ENCODE data around the gene TTLL13. TPM values are rescaled to one million over a fixed set of nuclear protein-coding genes. Genes with fewer than 3 reads are reported as not detected.
A peak's percentile ranks its signal among the peaks of the same experiment; 100 is the strongest.
"Not testable (repeated sequence)": the region's sequence is repeated elsewhere in the genome, so short reads cannot be mapped to it uniquely, and the experiment has no call there.

The TTLL13 gene
- total and polyA plus RNA-seq, 9 donors: 0.04 to 0.33 (median 0.13) TPM; not detected in 4

GRCh38 chr15:90300541-90300940 is 51.2 kb downstream of the TTLL13 start:
- Histone ChIP-seq H3K27ac (no peak overlapping the region), H3K4me3 (no peak overlapping the region), H3K36me3 (no peaks in the 10 kb centered on the region), H3K27me3 (no peaks in the 10 kb centered on the region), H3K4me1 (ENCODE audit: insufficient read depth) (no peaks in the 10 kb centered on the region), H3K9me3 (no peaks in the 10 kb centered on the region)
- DNase-seq: no peak
- intact Hi-C loops (cut with DNase I): no loop called here
- no peak for TF ChIP-seq POLR2A (IDR thresholded peaks at IDR 0.05)
- no peak for TF ChIP-seq CTCF (IDR thresholded peaks at IDR 0.05)
- TF ChIP-seq EP300 (IDR thresholded peaks at IDR 0.05): no peak
- 75 to 80% (median 77%) methylated on average over 9 of the region's 9 CpGs for WGBS, 3 donors

GRCh38 chr15:90300988-90301706 is 51.8 kb downstream of the TTLL13 start:
- H3K4me3 ChIP-seq: no peak overlapping the region
- 64 to 73% (median 64%) methylated on average over 21 of the region's 21 CpGs for WGBS, 3 donors
- H3K9me3 ChIP-seq: no peaks in the 10 kb centered on the region
- intact Hi-C loops (cut with DNase I): no loop called here
- peak in 2 of 3 donors; percentile 17 to 37 for TF ChIP-seq CTCF (IDR thresholded peaks at IDR 0.05)
- TF ChIP-seq EP300 (IDR thresholded peaks at IDR 0.05): no peak
- no peaks in the 10 kb centered on the region for H3K27me3 ChIP-seq
- DNase-seq: peak; percentile 33 to 61 (median 54)
- no peak overlapping the region for H3K27ac ChIP-seq
- no peaks in the 10 kb centered on the region for H3K36me3 ChIP-seq
- H3K4me1 ChIP-seq (ENCODE audit: insufficient read depth): no peaks in the 10 kb centered on the region

GRCh38 chr15:90301707-90302300 is 52.4 kb downstream of the TTLL13 start:
- Histone ChIP-seq H3K4me1 (ENCODE audit: insufficient read depth) (no peaks in the 10 kb centered on the region), H3K36me3 (no peaks in the 10 kb centered on the region), H3K27ac (no peak overlapping the region), H3K27me3 (no peaks in the 10 kb centered on the region), H3K4me3 (no peak overlapping the region), H3K9me3 (no peaks in the 10 kb centered on the region)
- WGBS, 3 donors: 72 to 82% (median 78%) methylated on average over 8 of the region's 8 CpGs
- no peak for DNase-seq
- TF ChIP-seq CTCF (IDR thresholded peaks at IDR 0.05): no peak
- TF ChIP-seq POLR2A (IDR thresholded peaks at IDR 0.05): no peak
- no peak for TF ChIP-seq EP300 (IDR thresholded peaks at IDR 0.05)
- intact Hi-C loops (cut with DNase I): no loop called here

- H3K36me3 ChIP-seq; H3K4me3 ChIP-seq; intact Hi-C loops (cut with DNase I); H3K27ac ChIP-seq; H3K4me1 ChIP-seq (ENCODE audit: insufficient read depth); H3K27me3 ChIP-seq; H3K9me3 ChIP-seq; DNase-seq: not testable (repeated sequence)
- whole genome bisulfite sequencing, 3 donors: 93 to 95% (median 94%) methylated on average over 14 of the region's 14 CpGs
Measured at GRCh38 chr15:90305355-90305754, 56.0 kb downstream of the TTLL13 start.

GRCh38 chr15:90305932-90306331 is 56.6 kb downstream of the TTLL13 start:
- Histone ChIP-seq H3K27ac (peak overlapping the region in 1 of 2 donors; percentile 27), H3K36me3 (no peaks in the 10 kb centered on the region), H3K4me3 (no peak overlapping the region), H3K27me3 (no peaks in the 10 kb centered on the region), H3K9me3 (no peaks in the 10 kb centered on the region), H3K4me1 (ENCODE audit: insufficient read depth) (no peaks in the 10 kb centered on the region)
- intact Hi-C loops (cut with DNase I): no loop called here
- no peak for DNase-seq
- 68 to 79% (median 74%) methylated on average over 3 of the region's 3 CpGs for WGBS, 3 donors
- TF ChIP-seq EP300 (IDR thresholded peaks at IDR 0.05): no peak
- no peak for TF ChIP-seq CTCF (IDR thresholded peaks at IDR 0.05)
- TF ChIP-seq POLR2A (IDR thresholded peaks at IDR 0.05): no peak
